DMS 273 (cell line): ENCODE measurements around the gene RBM25.
"Not testable (repeated sequence)": the region's sequence is repeated elsewhere in the genome, so short reads cannot be mapped to it uniquely, and the experiment has no call there.

Source experiments
- DNase-seq: peaks from one replicate; lab custom pipeline; 2025; ENCODE audit not compliant: unreplicated experiment; lab: John Stamatoyannopoulos, UW

RBM25 gene

DNA sequence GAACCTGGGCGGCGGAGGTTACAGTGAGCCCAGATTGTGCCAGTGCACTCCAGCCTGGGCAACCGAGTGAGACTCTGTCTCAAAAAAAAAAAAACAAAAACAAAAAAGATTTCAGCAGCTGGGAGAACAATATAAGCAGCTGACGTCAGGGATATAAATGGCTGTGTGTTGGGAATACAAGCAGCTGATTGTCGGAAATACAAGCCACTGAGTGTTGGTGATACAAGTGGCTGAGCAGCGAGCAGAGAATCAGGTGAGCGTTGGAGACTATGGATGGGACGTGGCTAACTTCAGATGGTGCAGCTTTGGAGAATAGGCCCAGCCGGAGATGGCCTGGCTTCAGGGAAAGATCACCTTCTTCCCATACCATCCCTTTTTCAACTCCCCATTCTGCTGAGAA lies 109.9 kb downstream of the RBM25 start:
- no peak for DNase-seq

DNA sequence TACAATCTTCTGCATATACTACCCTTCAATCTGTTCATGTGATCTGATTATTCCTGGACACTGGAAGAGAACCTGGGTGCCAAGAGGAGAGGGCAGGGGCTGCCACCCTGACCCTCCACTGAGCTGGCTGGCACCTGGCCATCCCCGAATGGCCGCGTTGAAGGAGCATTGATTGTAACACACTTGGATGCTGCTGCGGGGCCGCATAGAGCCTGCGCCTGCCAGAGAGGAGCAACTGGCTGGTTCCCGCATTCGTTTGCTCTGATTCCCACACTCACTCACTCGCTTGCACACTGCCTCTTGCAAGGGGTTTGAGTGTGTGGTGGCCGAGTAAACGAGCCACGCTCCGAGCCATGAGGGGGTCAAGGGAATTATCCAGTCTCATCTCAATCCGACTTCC lies 110.4 kb downstream of the RBM25 start:
- no peak for DNase-seq

DNA sequence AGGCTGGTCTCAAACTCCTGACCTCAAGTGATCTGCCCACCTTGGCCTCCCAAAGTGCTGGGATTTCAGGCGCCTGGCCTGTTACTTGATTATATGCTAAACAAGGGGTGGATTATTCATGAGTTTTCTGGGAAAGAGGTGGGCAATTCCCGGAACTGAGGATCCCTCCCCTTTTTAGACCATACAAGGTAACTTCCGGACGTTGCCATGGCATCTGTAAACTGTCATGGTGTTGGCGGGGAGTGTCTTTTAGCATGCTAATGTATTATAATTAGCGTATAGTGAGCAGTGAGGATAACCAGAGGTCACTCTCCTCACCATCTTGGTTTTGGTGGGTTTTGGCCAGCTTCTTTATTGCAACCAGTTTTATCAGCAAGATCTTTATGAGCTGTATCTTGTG lies 111.5 kb downstream of the RBM25 start:
- not testable (repeated sequence) for DNase-seq

DNA sequence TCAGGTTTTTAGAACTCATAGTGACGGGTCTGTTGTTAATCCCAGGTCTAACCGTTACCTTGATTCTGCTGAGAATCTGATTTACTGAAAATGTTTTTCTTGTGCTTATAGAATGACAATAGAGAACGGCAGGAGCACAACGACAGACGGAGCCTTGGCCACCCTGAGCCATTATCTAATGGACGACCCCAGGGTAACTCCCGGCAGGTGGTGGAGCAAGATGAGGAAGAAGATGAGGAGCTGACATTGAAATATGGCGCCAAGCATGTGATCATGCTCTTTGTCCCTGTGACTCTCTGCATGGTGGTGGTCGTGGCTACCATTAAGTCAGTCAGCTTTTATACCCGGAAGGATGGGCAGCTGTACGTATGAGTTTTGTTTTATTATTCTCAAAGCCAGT lies 112.4 kb downstream of the RBM25 start:
- no peak for DNase-seq

DNA sequence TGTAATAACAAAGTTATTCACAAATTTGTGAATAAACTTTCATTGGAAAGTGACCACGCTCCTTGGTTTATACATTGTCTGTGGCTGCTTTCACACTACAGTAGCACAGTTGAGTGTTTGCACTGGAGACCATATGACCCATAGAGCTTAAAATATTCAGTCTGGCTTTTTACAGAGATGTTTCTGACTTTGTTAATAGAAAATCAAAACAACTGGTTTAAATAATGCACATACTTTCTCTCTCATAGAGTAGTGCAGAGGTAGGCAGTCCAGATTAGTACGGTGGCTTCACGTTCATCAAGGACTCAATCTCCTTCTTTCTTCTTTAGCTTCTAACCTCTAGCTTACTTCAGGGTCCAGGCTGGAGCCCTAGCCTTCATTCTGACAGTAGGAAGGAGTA lies 114.2 kb downstream of the RBM25 start:
- DNase-seq: no peak

DNA sequence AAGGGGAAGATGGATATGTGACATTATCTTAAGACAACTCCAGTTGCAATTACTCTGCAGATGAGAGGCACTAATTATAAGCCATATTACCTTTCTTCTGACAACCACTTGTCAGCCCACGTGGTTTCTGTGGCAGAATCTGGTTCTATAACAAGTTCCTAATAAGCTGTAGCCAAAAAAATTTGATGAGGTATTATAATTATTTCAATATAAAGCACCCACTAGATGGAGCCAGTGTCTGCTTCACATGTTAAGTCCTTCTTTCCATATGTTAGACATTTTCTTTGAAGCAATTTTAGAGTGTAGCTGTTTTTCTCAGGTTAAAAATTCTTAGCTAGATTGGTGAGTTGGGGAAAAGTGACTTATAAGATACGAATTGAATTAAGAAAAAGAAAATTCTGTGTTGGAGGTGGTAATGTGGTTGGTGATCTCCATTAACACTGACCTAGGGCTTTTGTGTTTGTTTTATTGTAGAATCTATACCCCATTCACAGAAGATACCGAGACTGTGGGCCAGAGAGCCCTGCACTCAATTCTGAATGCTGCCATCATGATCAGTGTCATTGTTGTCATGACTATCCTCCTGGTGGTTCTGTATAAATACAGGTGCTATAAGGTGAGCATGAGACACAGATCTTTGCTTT lies 114.9 kb downstream of the RBM25 start:
- DNase-seq: peak; percentile 76
